A673 (cell line): ENCODE measurements around the gene SLC40A1.
"Not testable (repeated sequence)": the region's sequence is repeated elsewhere in the genome, so short reads cannot be mapped to it uniquely, and the experiment has no call there.

Source experiments
- EZH2 ChIP-seq: fragments of 200-600 bp; sonication (generic); IDR thresholded peaks from 2 replicates; pipeline ENCODE4 v1.6.1; 2017; ENCODE audit warnings: borderline replicate concordance, low read depth, mild to moderate bottlenecking, mixed read lengths, antibody characterized with exemption, low read length; ENCODE audit not compliant: poor library complexity, severe bottlenecking
- TF ChIP-seq, protein P1 (sequence below): fragments of 300-800, 200-600 bp; sonication (generic); conservative IDR thresholded peaks from 2 replicates; pipeline ENCODE4 v1.5.1; 2017; ENCODE audit warnings: low read depth, mild to moderate bottlenecking, antibody characterized with exemption, low read length, moderate library complexity, mixed read lengths

DNA sequence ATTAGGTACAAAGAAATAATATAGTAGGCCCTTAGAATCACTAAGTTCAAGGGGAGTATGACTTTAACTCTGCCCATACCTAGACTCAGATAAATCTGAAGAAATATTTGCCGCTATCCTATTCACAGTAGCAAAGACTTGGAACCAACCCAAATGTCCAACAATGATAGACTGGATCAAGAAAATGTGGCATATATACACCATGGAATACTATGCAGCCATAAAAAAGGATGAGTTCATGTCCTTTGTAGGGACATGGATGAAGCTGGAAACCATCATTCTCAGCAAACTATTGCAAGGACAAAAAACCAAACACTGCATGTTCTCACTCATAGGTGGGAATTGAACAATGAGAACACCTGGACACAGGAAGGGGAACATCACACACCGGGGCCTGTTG, 21.1 kb upstream of the SLC40A1 start:
- not testable (repeated sequence) for TF ChIP-seq EZH2
- TF ChIP-seq, protein P1, sequence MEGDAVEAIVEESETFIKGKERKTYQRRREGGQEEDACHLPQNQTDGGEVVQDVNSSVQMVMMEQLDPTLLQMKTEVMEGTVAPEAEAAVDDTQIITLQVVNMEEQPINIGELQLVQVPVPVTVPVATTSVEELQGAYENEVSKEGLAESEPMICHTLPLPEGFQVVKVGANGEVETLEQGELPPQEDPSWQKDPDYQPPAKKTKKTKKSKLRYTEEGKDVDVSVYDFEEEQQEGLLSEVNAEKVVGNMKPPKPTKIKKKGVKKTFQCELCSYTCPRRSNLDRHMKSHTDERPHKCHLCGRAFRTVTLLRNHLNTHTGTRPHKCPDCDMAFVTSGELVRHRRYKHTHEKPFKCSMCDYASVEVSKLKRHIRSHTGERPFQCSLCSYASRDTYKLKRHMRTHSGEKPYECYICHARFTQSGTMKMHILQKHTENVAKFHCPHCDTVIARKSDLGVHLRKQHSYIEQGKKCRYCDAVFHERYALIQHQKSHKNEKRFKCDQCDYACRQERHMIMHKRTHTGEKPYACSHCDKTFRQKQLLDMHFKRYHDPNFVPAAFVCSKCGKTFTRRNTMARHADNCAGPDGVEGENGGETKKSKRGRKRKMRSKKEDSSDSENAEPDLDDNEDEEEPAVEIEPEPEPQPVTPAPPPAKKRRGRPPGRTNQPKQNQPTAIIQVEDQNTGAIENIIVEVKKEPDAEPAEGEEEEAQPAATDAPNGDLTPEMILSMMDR, result not testable (repeated sequence)
